HEK293T (cell line): ENCODE measurements around the gene MAD1L1.

ENCODE experiments used
- BHLHE40 ChIP-seq: fragments of 450-650 bp; IDR thresholded peaks from 2 replicates; pipeline ENCODE4 v1.6.1; 2016; ENCODE audit warnings: mild to moderate bottlenecking, moderate library complexity, borderline replicate concordance
- ELF4 ChIP-seq: fragments of 450-650 bp; IDR thresholded peaks from 2 replicates; pipeline ENCODE4 v1.6.1; 2017; ENCODE audit warnings: antibody characterized with exemption
- FOXA1 ChIP-seq: fragments of 450-650 bp; IDR thresholded peaks from 2 replicates; pipeline ENCODE4 v1.6.1; 2016; ENCODE audit warnings: mild to moderate bottlenecking
- FOXK2 ChIP-seq: fragments of 450-650 bp; IDR thresholded peaks from 2 replicates; pipeline ENCODE4 v1.6.1; 2016; ENCODE audit warnings: mild to moderate bottlenecking
- FOXM1 ChIP-seq: fragments of 450-650 bp; IDR thresholded peaks from 2 replicates; pipeline ENCODE4 v1.6.1; 2017; ENCODE audit warnings: mild to moderate bottlenecking, borderline replicate concordance
- HDGF ChIP-seq: fragments of 450-650 bp; IDR thresholded peaks from 2 replicates; pipeline ENCODE4 v1.6.1; 2017; ENCODE audit warnings: antibody characterized with exemption, borderline replicate concordance
- LEF1 ChIP-seq: fragments of 450-650 bp; IDR thresholded peaks from 2 replicates; pipeline ENCODE4 v1.6.1; 2017; ENCODE audit warnings: mild to moderate bottlenecking, borderline replicate concordance
- NFRKB ChIP-seq: fragments of 450-650 bp; IDR thresholded peaks from 2 replicates; pipeline ENCODE4 v1.6.1; 2016; ENCODE audit warnings: mild to moderate bottlenecking, moderate library complexity
- PKNOX1 ChIP-seq: fragments of 450-650 bp; IDR thresholded peaks from 2 replicates; pipeline ENCODE4 v1.6.1; 2016
- SP1 ChIP-seq: fragments of 450-650 bp; IDR thresholded peaks from 2 replicates; pipeline ENCODE4 v1.6.1; 2017
- SUZ12 ChIP-seq: fragments of 450-650 bp; IDR thresholded peaks from 2 replicates; pipeline ENCODE4 v1.6.1; 2016; ENCODE audit warnings: mild to moderate bottlenecking

GRCh38 chr7:2008936-2009540 lies 223.7 kb downstream of the MAD1L1 start:
- TF ChIP-seq LEF1: no peak
- no peak for TF ChIP-seq BHLHE40
- TF ChIP-seq FOXA1: no peak
- no peak for TF ChIP-seq SUZ12
- no peak for TF ChIP-seq FOXK2
- no peak for TF ChIP-seq PKNOX1
- no peak for TF ChIP-seq ELF4
- no peak for TF ChIP-seq SP1
- TF ChIP-seq FOXM1: no peak
- no peak for TF ChIP-seq NFRKB
- TF ChIP-seq HDGF: no peak
